ENCODE data around the gene TOLLIP. TPM values are rescaled to one million over a fixed set of nuclear protein-coding genes. Genes with fewer than 3 reads are reported as not detected.

TOLLIP gene
- total RNA-seq, 1 experiment from 2014 or later: 32.3 TPM

DNA sequence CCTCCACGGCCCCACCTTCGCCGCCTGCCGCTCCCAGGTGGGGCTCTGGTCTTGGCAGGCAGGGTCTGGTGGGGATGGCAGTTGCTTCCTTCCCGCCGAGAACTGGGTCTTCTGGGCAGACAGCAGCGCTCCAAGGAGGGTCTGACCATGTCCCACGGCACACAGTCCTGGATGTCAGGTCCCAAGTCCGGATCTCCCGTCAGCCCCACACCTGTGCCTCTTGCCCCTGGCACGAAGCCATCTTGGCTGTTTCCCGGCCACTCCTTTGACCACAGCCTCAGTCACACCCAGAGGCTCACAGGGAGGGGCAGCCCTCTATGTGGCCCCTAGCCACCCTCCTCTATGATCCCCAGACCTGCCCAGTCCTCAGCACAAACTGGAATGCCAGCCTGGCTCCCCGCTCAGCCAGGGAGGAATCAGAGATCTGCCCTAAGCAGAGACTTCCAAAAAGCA is 72.3 kb downstream of the TOLLIP start:
- H3K23me2 ChIP-seq (ENCODE audit: insufficient read length, low read depth, low read length, poor library complexity, severe bottlenecking): no peaks in the 10 kb centered on the region
- no peak overlapping the region for H3K18ac ChIP-seq (ENCODE audit: insufficient read length, low read depth, low read length)
- no peaks in the 10 kb centered on the region for H3K79me2 ChIP-seq (ENCODE audit: insufficient read depth, low read length)
- H3K9me3 Mint-ChIP-seq: peaks cover 9 to 10% of the 10 kb centered on the region in 2 experiments
- no peak overlapping the region for H4K8ac ChIP-seq (replicated peaks; ENCODE audit: insufficient read length, low read depth, low read length)
- no CpG with 5 or more reads among the region's 13 CpGs for whole genome bisulfite sequencing (ENCODE audit: extremely low coverage, insufficient read length, low lambda C conversion rate)
- no peak overlapping the region for H2BK15ac ChIP-seq (ENCODE audit: low read depth, low read length)
- H3K4me3 Mint-ChIP-seq: no peak overlapping the region
- TF ChIP-seq, protein P1, sequence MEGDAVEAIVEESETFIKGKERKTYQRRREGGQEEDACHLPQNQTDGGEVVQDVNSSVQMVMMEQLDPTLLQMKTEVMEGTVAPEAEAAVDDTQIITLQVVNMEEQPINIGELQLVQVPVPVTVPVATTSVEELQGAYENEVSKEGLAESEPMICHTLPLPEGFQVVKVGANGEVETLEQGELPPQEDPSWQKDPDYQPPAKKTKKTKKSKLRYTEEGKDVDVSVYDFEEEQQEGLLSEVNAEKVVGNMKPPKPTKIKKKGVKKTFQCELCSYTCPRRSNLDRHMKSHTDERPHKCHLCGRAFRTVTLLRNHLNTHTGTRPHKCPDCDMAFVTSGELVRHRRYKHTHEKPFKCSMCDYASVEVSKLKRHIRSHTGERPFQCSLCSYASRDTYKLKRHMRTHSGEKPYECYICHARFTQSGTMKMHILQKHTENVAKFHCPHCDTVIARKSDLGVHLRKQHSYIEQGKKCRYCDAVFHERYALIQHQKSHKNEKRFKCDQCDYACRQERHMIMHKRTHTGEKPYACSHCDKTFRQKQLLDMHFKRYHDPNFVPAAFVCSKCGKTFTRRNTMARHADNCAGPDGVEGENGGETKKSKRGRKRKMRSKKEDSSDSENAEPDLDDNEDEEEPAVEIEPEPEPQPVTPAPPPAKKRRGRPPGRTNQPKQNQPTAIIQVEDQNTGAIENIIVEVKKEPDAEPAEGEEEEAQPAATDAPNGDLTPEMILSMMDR (conservative IDR thresholded peaks at IDR 0.05): no peak
- no peak overlapping the region for H3K14ac ChIP-seq (ENCODE audit: insufficient read depth, low read length)
- H3K4me1 ChIP-seq (ENCODE audit: insufficient read depth, low read length): no peaks in the 10 kb centered on the region
- H3K9ac ChIP-seq (ENCODE audit: extremely low read depth, insufficient read length, low read length): no peak overlapping the region
- H2BK5ac ChIP-seq (ENCODE audit: insufficient read length, low read length): no peak overlapping the region
- no peak overlapping the region for H2BK120ac ChIP-seq (ENCODE audit: low read depth, low read length, poor library complexity, severe bottlenecking)
- no peaks in the 10 kb centered on the region for H3K9me3 ChIP-seq (ENCODE audit: control insufficient read depth, low read depth, low read length)
- H4K5ac ChIP-seq (ENCODE audit: insufficient read length, low read depth, low read length): no peak overlapping the region
- H2BK20ac ChIP-seq (ENCODE audit: low read depth, low read length, poor library complexity, severe bottlenecking): no peak overlapping the region
- H2AFZ ChIP-seq (ENCODE audit: low read length): no peak overlapping the region
- H3K56ac ChIP-seq (ENCODE audit: insufficient read length, low read depth, low read length): no peak overlapping the region
- H3K27ac ChIP-seq (ENCODE audit: insufficient read length, low read depth, low read length): no peak overlapping the region
- no peak overlapping the region for H2BK12ac ChIP-seq (ENCODE audit: insufficient read length, low read depth, low read length)
- no peak overlapping the region for H3K4ac ChIP-seq (ENCODE audit: low read depth, low read length)
- H2AK5ac ChIP-seq (ENCODE audit: insufficient read length, low read length): no peak overlapping the region
- H3K27me3 Mint-ChIP-seq (ENCODE audit: low read depth): peaks cover 6% of the 10 kb centered on the region
- no peak overlapping the region for H4K91ac ChIP-seq (ENCODE audit: insufficient read length, low read depth, low read length)
- no peak overlapping the region for H3K23ac ChIP-seq (ENCODE audit: insufficient read length, low read depth, low read length)
- H3T11ph ChIP-seq (ENCODE audit: low read length): no peak overlapping the region
- H3K79me1 ChIP-seq (ENCODE audit: insufficient read depth, low read depth, low read length, poor library complexity, severe bottlenecking): no peaks in the 10 kb centered on the region
- H3K27ac Mint-ChIP-seq: no peak overlapping the region
- H3K27me3 ChIP-seq (ENCODE audit: insufficient read depth, low read length): no peaks in the 10 kb centered on the region
- no peak for DNase-seq
- H3K36me3 Mint-ChIP-seq (ENCODE audit: insufficient read depth in 1 of 3, low read depth in 3 of 3): peaks cover 0 to 4% (median 3%) of the 10 kb centered on the region in 3 experiments; a peak in 3 of 7 replicates
- no peaks in the 10 kb centered on the region for H4K20me1 ChIP-seq (ENCODE audit: control insufficient read depth, insufficient read depth, insufficient read length)
- no peaks in the 10 kb centered on the region for H3K4me1 Mint-ChIP-seq
- H3K4me2 ChIP-seq (ENCODE audit: insufficient read depth, insufficient read length, low read length): no peak overlapping the region

Data from H9 (cell line).